Stimulated activated CD4-positive, alpha-beta T cell treated with anti-CD3 and anti-CD28 coated beads, TNF-alpha, amount 100 ng/mL, for 1 hour (primary cell): ENCODE data around the gene RALGAPA1.
"Not testable (repeated sequence)": the region's sequence is repeated elsewhere in the genome, so short reads cannot be mapped to it uniquely, and the experiment has no call there.

ENCODE experiments used
- DNase-seq, 3 donors: peaks; one replicate each; pipeline ENCODE4 v3.0.0-alpha.2; 2020; ENCODE audit warnings: low read depth in 3 of 3, low spot score in 1 of 3

The RALGAPA1 gene

GRCh38 chr14:35704793-35705493, 104.2 kb downstream of the RALGAPA1 start:
- no peak for DNase-seq

GRCh38 chr14:35701531-35701930, 107.6 kb downstream of the RALGAPA1 start:
- no peak for DNase-seq

DNA sequence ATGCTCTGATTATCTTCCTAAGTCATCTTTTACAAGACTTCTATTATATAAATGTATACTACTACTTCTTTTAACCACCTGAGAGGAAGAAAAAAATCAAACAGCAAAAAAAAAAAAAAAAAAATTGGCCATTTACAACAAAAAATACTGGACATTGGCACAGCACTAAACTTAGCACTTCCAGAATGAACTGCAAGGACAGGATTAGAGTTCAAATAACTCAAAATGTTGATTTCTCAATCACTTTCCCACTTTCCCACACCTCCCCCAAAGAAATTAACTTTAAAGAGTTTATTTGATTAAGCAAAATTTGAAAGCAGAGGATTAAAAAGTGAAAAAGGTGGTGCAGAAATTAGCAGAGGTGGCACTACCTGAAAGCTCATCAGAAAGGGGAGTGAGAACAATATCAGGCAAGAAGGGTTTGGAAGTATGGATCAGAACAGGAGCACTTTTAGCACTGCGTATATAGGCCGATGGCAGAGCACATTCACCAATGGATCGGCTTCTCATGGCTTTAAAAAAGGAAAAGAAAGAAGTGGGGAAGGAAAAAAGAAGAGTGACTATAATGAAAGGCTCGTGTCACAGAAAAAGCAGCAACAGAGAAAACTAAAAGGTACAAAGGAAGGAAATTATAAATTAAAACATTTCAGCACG, 109.2 kb downstream of the RALGAPA1 start:
- DNase-seq = no peak

DNA sequence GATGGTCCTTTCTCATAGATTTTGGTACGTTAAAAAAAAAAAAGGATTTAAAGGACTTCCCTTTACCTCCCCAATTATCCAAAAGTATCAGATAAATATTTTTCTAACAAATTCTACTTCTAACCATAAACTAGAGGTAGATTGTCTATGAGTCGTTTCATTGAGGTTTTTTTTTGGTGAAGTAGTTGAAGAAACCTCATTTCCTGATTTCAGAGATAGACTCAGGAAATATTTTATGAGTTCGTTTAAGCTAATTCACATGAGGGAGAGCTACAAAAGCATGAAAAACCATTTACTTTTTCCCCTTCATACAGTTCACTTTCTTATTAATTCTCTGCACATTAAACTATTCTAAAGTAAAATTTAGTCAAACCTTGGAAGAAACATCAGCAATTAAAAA, 112.5 kb downstream of the RALGAPA1 start:
- DNase-seq = no peak

- DNase-seq = no peak
These were observed 113.0 kb downstream of the RALGAPA1 start for GRCh38 chr14:35696119-35696518.

- DNase-seq = no peak
These were observed 113.4 kb downstream of the RALGAPA1 start for GRCh38 chr14:35695647-35696046.

DNA sequence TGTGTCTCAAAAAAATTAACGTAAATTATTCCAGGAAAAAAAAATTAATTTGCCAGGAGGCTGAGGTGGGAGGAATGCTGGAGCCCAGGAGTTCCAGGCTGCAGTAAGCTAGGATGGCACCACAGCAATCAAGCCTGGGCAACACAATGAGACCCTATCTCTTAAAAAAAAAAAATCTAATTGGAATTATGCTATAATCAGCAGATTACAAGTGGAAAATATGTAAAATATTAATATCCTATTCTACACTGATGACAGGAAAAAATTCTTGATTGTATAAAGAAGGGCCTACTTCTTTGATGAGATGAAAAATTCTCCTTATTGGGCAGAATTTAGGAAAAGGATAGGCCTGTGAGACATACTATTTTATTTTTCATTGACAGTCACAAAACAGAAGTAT, 114.0 kb downstream of the RALGAPA1 start:
- no peak for DNase-seq

GRCh38 chr14:35689000-35689460, 120.1 kb downstream of the RALGAPA1 start:
- DNase-seq = no peak

DNA sequence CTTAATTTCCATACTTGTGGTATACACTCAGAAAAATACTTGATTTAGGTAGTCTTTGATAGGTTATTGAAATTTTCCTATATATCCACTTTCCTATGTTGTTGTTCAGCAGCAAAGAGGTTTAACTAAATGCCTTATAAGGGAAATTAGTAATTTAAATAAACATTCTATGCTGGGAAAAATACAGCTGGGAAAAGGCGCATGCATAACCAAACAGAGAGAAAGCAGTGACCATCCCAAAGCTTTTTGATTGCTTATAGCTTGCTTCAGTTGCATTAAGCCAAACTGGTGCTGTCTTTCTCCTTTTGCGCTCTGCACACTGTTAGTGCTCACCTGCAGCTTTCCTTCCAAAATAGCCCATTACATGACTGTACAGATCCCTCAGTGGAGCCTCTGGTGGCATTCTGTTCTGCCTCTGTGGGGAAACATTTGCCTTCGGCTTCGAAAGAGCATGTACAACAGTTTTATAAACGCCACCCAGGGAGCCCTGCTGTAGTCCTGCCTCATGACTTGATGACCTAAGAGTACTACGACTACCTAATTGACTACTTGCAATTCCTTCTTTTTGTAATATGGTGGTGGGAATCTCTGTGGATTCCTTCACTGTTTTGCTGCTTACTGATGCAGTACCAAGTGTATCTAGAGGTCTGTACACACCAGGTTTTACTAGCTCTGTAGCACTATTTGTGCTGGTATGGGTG, 120.8 kb downstream of the RALGAPA1 start:
- no peak for DNase-seq

- no peak for DNase-seq
These were observed 121.7 kb downstream of the RALGAPA1 start for GRCh38 chr14:35687335-35687939.

DNA sequence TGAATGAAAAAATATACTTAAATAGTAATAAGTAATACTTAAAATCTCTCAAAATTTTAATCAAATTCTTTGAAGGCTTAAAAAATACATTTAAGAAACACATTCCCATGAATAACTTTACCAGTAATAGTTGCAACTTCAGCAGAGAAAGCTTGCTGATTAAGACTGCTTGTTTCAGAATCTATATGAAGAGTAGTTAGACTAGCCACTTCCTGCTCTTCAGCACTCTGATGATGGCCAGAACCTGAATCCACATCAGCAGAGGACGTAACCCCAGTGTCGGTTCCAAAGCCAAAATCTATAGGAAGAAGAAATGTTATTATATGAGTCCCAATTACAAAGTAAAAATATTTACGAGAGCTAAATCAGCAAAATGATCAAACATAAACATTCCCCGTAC, 125.4 kb downstream of the RALGAPA1 start:
- DNase-seq = not testable (repeated sequence)

- no peak for DNase-seq
These were observed 126.3 kb downstream of the RALGAPA1 start for GRCh38 chr14:35682802-35683201.

GRCh38 chr14:35678403-35679028, 130.6 kb downstream of the RALGAPA1 start:
- no peak for DNase-seq

DNA sequence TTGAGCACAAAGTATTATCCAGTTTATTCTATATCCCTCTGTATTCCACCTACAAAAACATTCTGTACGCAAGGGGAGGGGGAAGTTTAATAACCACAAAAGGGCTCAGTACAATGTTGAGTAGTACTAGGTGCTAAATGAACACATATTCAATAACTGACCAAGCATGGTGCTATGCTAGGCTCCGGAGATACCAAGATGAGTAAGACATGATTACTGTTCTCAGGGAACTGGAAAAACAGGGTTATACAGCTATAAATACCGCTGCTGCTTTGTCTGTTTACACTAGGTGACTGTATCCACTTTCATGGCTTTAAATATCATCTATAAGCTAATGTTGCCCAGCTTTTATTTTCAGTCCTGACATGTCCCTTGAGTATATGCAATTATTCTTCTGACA, 139.3 kb downstream of the RALGAPA1 start:
- DNase-seq = no peak

- DNase-seq = no peak
These were observed 142.6 kb downstream of the RALGAPA1 start for GRCh38 chr14:35666429-35667043.

GRCh38 chr14:35661875-35662274, 147.2 kb downstream of the RALGAPA1 start:
- DNase-seq = no peak

DNA sequence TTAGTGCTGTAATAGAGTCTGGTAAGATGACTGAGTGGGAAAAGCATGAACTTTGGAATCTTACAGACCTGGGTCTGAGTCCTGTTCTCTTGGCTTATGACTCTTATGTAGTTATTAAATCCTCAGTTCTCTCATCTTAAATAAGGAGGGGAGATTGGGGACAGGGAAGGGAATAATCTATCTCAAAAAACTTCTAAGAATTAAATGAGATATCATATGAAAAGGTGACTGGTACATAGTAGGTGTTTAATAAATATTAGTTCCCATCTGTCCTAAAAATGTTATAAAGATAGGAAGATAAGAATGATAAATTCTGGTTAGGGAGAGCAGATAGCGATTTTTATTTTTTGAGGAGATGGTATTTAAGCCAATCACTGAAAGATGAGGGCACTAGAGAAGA, 156.1 kb downstream of the RALGAPA1 start:
- DNase-seq = no peak

- no peak for DNase-seq
These were observed 165.6 kb downstream of the RALGAPA1 start for GRCh38 chr14:35643513-35643912.

DNA sequence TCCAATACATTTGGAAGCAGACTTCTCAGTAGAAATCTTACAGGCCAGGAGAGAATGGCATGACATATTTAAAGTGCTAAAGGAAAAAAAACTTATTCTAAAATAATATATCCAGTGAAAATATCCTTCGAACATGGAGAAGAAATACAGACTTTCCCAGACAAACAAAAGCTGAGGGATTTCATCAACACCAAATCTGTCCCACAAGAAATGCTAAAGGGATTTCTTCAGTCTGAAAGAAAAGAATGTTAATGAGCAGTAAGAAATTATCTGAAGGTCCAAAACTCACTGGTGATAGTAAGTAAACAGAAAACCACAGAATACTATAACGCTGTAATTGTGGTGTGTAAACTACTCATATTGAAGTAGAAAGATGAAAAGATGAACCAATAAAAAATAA, 171.2 kb downstream of the RALGAPA1 start:
- no peak for DNase-seq

DNA sequence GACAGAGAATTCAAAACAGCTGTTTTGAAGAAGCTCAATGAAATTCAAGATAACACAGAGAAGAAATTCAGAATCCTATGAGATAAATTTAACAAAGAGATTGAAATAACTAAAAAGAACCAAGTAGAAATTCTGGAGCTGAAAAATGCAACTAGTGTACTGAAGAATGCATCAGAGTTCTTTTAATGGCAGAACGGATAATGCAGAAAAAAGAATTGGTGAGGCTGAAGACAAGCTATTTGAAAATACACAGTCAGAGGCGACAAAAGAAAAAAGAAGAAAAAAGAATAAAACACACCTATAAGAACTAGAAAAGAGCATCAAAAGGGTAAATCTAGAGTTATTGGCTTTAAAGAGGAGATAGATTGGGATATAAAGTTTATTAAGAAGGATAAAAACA, 171.8 kb downstream of the RALGAPA1 start:
- DNase-seq = no peak

DNA sequence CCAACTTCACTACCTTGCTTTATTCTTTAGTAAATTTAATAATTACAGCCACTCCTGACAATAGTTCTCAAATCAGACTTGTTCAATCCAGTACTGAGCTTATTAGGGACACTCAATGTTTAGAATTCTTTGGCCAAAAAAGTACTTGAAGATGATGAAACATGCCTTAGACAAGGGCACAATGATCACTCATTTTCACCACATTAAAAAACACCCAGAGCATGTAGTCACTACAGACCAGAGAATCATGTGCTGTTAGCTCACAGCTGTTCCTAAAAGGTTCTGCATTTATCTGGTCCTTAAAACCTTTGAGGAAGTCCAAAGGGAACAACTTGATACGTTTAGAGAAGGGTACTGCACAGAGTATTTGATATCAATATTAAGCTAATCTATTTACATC, 176.4 kb downstream of the RALGAPA1 start:
- DNase-seq = no peak
